Cerebellar cortex (tissue), 1 donor: ENCODE data around the gene SLPI.

Experiments used
- DNase-seq: peaks from one replicate; pipeline ENCODE4 v3.0.0-alpha.2; 2015; ENCODE audit warnings: low spot score

Gene SLPI

GRCh38 chr20:45212836-45213235 is 41.5 kb downstream of the SLPI start:
- no peak for DNase-seq

GRCh38 chr20:45211569-45212474 is 42.5 kb downstream of the SLPI start:
- no peak for DNase-seq

- DNase-seq: no peak
Measured at GRCh38 chr20:45209924-45210323, 44.4 kb downstream of the SLPI start.

- DNase-seq: no peak
Measured at GRCh38 chr20:45206725-45207124, 47.6 kb downstream of the SLPI start, which contains the start of gene SEMG1. SEMG1 (plus strand) TSS chr20:45207033; CDS start chr20:45207054, 21 bp downstream.
